HG03439 (cell line): Measurements from ENCODE around the gene NRSN2.

Experiments used
- ATAC-seq: cut with Tn5 transposase; IDR thresholded peaks from one replicate; pipeline ENCODE4 v1.9.1; 2021; ENCODE audit warnings: mild to moderate bottlenecking, moderate library complexity; ENCODE audit not compliant: unreplicated experiment

Gene NRSN2

GRCh38 chr20:346640-347316, at the start of gene NRSN2:
Gene NRSN2, plus strand, starts transcription at chr20:347111. Its CDS starts 2,533 bp downstream, at chr20:349644.
- ATAC-seq = no peak

- ATAC-seq = peak; percentile 27
These were observed 48.8 kb upstream of the NRSN2 start for GRCh38 chr20:297925-298775.

GRCh38 chr20:298776-299391, 48.0 kb upstream of the NRSN2 start:
- no peak for ATAC-seq

GRCh38 chr20:300345-300990, 46.4 kb upstream of the NRSN2 start:
- ATAC-seq = no peak

- ATAC-seq = no peak
These were observed 44.7 kb upstream of the NRSN2 start for GRCh38 chr20:301886-302848.

GRCh38 chr20:305745-306144, 41.2 kb upstream of the NRSN2 start:
- no peak for ATAC-seq

- no peak for ATAC-seq
These were observed 38.4 kb upstream of the NRSN2 start for GRCh38 chr20:308427-309038.

- ATAC-seq = no peak
These were observed 37.5 kb upstream of the NRSN2 start for GRCh38 chr20:309306-309840.

GRCh38 chr20:309841-310644, 36.9 kb upstream of the NRSN2 start:
- ATAC-seq = peak; percentile 74

GRCh38 chr20:310645-311044, 36.3 kb upstream of the NRSN2 start:
- ATAC-seq = no peak

GRCh38 chr20:311609-312008, 35.3 kb upstream of the NRSN2 start:
- ATAC-seq = no peak

- no peak for ATAC-seq
These were observed 34.8 kb upstream of the NRSN2 start for GRCh38 chr20:312067-312466.

- no peak for ATAC-seq
These were observed 34.0 kb upstream of the NRSN2 start for GRCh38 chr20:312866-313265.

GRCh38 chr20:313402-313801, 33.5 kb upstream of the NRSN2 start:
- no peak for ATAC-seq

GRCh38 chr20:313948-314347, 33.0 kb upstream of the NRSN2 start:
- ATAC-seq = no peak

- ATAC-seq = no peak
These were observed 30.4 kb upstream of the NRSN2 start for GRCh38 chr20:316316-317068.

- ATAC-seq = peak; percentile 41
These were observed 22.5 kb upstream of the NRSN2 start for GRCh38 chr20:324177-325044.
